ENCODE measurements around the gene PTH1R.

GRCh38 chr3:46933261-46933660 lies 55.7 kb downstream of the PTH1R start:
- TF ChIP-seq POLR2AphosphoS5 (IDR thresholded peaks at IDR 0.05; ENCODE audit: low read depth, low read length) (no peak), CTCF (IDR thresholded peaks at IDR 0.05) (no peak)

Measured in Panc1 (cell line).